Testis (tissue), 3 donors: ENCODE measurements around the gene SULT2B1. TPM values are rescaled to one million over a fixed set of nuclear protein-coding genes. Genes with fewer than 3 reads are reported as not detected.

Experiments
- DNase-seq: peaks from one replicate; pipeline ENCODE4 v3.0.0-alpha.2; 2019
- H3K27ac ChIP-seq, 2 donors: fragments of 200-600 bp; sonication (generic); one replicate each; pipeline ENCODE4 v1.5.1; 2019
- H3K27me3 ChIP-seq: fragments of 200-600 bp; sonication (generic); one replicate; pipeline ENCODE4 v1.5.1; 2019
- H3K36me3 ChIP-seq: fragments of 200-600 bp; sonication (generic); one replicate; pipeline ENCODE4 v1.5.1; 2017; ENCODE audit warnings: low read depth; ENCODE audit errors: missing control alignments
- H3K4me1 ChIP-seq: fragments of 200-600 bp; sonication (generic); one replicate; pipeline ENCODE4 v1.5.1; 2019
- H3K4me3 ChIP-seq, 2 donors: fragments of 200-600 bp; sonication (generic); one replicate each; pipeline ENCODE4 v1.5.1; 2017 to 2019
- H3K9me3 ChIP-seq: fragments of 200-600 bp; sonication (generic); one replicate; pipeline ENCODE4 v1.5.1; 2017
- CTCF ChIP-seq, 3 experiments: fragments of 450-650 bp in 2 of 3; fragments of 200-600 bp in 1 of 3; sonication (generic) in 1 of 3; IDR thresholded peaks; one replicate each; pipeline ENCODE4 v1.5.1; 2016 to 2019; ENCODE audit warnings: antibody characterized with exemption in 3 of 3, mild to moderate bottlenecking in 2 of 3, moderate library complexity in 1 of 3
- POLR2A ChIP-seq: fragments of 450-650 bp; IDR thresholded peaks from one replicate; pipeline ENCODE4 v1.6.1; 2017; ENCODE audit warnings: antibody characterized with exemption, mild to moderate bottlenecking, moderate library complexity
- WGBS, 2 donors: methylation state at CpG; one replicate each; pipeline ENCODE4 v1.1.5; 2018; 5-methylcytosine and 5-hydroxymethylcytosine counted together
- intact Hi-C: fragments of 100-400 bp; cut with DNase I; formaldehyde crosslinking; loops from one replicate; pipeline ENCODE4 v1.15.1; 2023; ENCODE audit warnings: low total_unique reads
- polyA plus RNA-seq: library from polyadenylated mRNA; stranded (reverse); fragments of 350-450 nt; fragmentation: Illumina TruSeq; extraction: RNeasy Lipid Tissue Mini Kit (QIAGEN cat#74804); gene quantifications from one replicate; pipeline ENCODE4 v1.2.3, GENCODE V29; 2014; ENCODE audit warnings: low read depth, low replicate concordance; ENCODE audit not compliant: insufficient read depth
- total RNA-seq, 2 donors: library from RNA; depleted of rRNA; stranded (reverse); fragments of >200 nt; gene quantifications; one replicate each; pipeline ENCODE4 v1.2.3, GENCODE V29; 2016

Gene SULT2B1
- total and polyA plus RNA-seq, 3 donors from 2014 or later, result 1.0 to 1.4 (median 1.1) TPM

GRCh38 chr19:48609571-48610108 is 57.7 kb downstream of the SULT2B1 start:
- no peak overlapping the region for H3K4me3 ChIP-seq
- no peak for TF ChIP-seq CTCF (IDR thresholded peaks at IDR 0.05)
- no peak for TF ChIP-seq POLR2A
- no peaks in the 10 kb centered on the region for H3K9me3 ChIP-seq
- WGBS, 2 donors, result 88 to 91% methylated on average over 20 of the region's 20 CpGs
- no peak overlapping the region for H3K27ac ChIP-seq
- H3K27me3 ChIP-seq, result no peaks in the 10 kb centered on the region
- H3K4me1 ChIP-seq, result no peaks in the 10 kb centered on the region
- no peak for DNase-seq
- no peaks in the 10 kb centered on the region for H3K36me3 ChIP-seq
- intact Hi-C loops, result no loop called here

GRCh38 chr19:48611872-48612271 is 59.9 kb downstream of the SULT2B1 start:
- WGBS, 2 donors, result 90% methylated on average over 3 to 14 of the region's 14 CpGs
- intact Hi-C loops, result no loop called here
- Histone ChIP-seq H3K27ac (no peak overlapping the region), H3K9me3 (no peaks in the 10 kb centered on the region), H3K4me1 (peaks cover 6% of the 10 kb centered on the region), H3K27me3 (no peaks in the 10 kb centered on the region), H3K36me3 (no peaks in the 10 kb centered on the region), H3K4me3 (no peak overlapping the region)
- DNase-seq, result no peak
- TF ChIP-seq CTCF (IDR thresholded peaks at IDR 0.05), result no peak
- no peak for TF ChIP-seq POLR2A

- DNase-seq, result no peak
- intact Hi-C loops, result no loop called here
- 88% methylated on average over 19 to 39 of the region's 39 CpGs for WGBS, 2 donors
- no peaks in the 10 kb centered on the region for H3K9me3 ChIP-seq
- H3K36me3 ChIP-seq, result no peaks in the 10 kb centered on the region
- H3K4me1 ChIP-seq, result peaks cover 16% of the 10 kb centered on the region
- TF ChIP-seq CTCF (IDR thresholded peaks at IDR 0.05) (no peak), POLR2A (no peak)
- H3K27me3 ChIP-seq, result no peaks in the 10 kb centered on the region
- H3K4me3 ChIP-seq, result no peak overlapping the region
- no peak overlapping the region for H3K27ac ChIP-seq
Measured at GRCh38 chr19:48613024-48613851, 61.3 kb downstream of the SULT2B1 start.

GRCh38 chr19:48613852-48614435 is 62.0 kb downstream of the SULT2B1 start:
- DNase-seq, result no peak
- intact Hi-C loops, result no loop called here
- H3K27ac ChIP-seq, result no peak overlapping the region

More at GRCh38 chr19:48613852-48614435, 62.0 kb downstream of the SULT2B1 start:
- H3K27me3 ChIP-seq, result no peaks in the 10 kb centered on the region
- TF ChIP-seq CTCF (IDR thresholded peaks at IDR 0.05) (no peak), POLR2A (no peak)
- H3K4me1 ChIP-seq, result peaks cover 16% of the 10 kb centered on the region
- H3K9me3 ChIP-seq, result no peaks in the 10 kb centered on the region
- 68 to 73% methylated on average over 5 to 13 of the region's 13 CpGs for WGBS, 2 donors
- no peak overlapping the region for H3K4me3 ChIP-seq
- no peaks in the 10 kb centered on the region for H3K36me3 ChIP-seq
